Measurements from ENCODE around the gene FGR. TPM values are rescaled to one million over a fixed set of nuclear protein-coding genes. Genes with fewer than 3 reads are reported as not detected.

FGR gene
- total and polyA plus RNA-seq, 2 of the 13 experiments (the other 11 are each of a cell fraction or from before 2014, with no cell fraction given), result not detected

DNA sequence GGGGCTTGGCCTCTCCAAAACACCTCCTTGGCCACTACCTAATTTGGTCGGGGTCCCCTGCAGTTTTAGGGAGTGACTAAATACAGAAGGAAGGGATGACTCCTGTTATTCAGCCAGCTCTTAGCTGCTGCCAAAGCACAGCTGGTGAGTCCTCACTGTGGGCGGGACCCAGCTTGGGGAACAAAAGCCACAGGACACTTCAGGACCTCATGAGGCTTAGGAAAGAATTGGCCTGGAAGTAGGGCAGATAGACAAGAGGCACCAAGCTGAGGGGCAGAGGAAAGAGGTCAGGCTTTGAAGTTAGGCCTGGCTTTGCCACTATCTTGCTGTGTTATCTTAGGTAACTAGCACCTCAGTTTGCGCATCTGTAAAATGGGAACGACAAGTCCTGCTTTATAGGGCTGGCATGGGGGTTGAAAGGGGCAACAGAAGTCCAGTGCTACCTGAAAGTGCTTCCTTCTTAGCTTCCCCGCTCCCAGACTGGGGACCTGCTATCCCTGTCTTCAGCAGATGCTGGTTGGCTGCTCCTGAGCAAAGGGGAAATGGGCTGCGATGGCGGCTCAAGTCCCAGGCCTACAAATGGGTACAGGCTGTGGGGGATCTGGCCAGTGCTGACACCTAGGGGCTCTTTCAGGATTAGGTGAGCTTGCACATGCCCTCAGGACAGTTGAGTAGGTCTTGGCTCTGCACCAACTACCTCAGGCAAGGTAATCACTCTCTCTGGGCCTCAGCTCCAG, 21.3 kb upstream of the FGR start (continued):
- TF ChIP-seq, protein P1, sequence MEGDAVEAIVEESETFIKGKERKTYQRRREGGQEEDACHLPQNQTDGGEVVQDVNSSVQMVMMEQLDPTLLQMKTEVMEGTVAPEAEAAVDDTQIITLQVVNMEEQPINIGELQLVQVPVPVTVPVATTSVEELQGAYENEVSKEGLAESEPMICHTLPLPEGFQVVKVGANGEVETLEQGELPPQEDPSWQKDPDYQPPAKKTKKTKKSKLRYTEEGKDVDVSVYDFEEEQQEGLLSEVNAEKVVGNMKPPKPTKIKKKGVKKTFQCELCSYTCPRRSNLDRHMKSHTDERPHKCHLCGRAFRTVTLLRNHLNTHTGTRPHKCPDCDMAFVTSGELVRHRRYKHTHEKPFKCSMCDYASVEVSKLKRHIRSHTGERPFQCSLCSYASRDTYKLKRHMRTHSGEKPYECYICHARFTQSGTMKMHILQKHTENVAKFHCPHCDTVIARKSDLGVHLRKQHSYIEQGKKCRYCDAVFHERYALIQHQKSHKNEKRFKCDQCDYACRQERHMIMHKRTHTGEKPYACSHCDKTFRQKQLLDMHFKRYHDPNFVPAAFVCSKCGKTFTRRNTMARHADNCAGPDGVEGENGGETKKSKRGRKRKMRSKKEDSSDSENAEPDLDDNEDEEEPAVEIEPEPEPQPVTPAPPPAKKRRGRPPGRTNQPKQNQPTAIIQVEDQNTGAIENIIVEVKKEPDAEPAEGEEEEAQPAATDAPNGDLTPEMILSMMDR (CRISPR knock-in tag; IDR thresholded peaks at IDR 0.05), result peak; percentile 25; the same call in 1 of the 2 replicates
- no peak for TF ChIP-seq ARID2 (CRISPR knock-in tag; IDR thresholded peaks at IDR 0.05; ENCODE audit: borderline replicate concordance)

DNA sequence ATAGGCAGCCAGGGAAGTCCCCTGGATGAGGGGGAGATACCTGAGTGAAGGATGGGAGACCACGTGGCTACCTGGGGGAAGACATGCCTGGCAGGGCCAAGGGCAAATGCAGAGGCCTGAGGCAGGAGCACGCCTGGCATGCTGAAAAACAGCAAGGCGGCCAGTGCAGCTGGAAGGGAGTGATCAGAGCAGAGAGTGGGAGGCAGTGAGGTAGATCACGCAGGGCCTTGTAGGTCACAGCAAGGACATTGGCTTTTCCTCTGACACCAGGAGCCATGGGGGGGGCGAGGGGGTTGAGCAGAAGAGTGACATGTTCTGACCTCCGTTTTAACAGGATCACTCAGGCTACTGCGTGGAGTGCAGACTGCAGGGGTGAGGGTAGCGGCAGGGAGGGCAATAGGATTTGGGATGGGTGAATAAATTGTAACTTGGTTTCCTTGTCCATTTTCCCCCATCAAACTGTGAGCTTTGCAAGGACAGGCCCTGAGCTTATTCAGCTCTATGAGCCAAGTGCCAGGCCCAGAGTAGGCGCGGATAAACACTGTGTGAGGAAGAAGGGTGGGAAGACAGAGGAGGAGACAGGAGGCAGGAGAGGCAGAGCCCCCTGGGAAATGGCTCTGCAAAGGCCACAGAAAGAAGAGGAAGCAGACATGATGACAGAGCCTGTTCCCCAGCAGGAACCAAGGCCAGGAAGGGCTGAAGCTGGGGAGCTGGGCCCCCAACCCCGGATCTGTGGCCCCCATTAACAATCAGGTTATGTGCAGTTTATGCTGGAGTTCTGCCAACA, 20.4 kb upstream of the FGR start:
- intact Hi-C loops (cut with micrococcal nuclease; ENCODE audit: unreplicated experiment) (no loop called here), in situ Hi-C loops (cut with HindIII; ENCODE audit: extremely low pct_ligation_motif_present, low pct_unique_long_range_greater_than_20kb) (loop anchor here (5.0 kb wide), 1 partner anchor 38 kb away; no protein-coding TSS in a partner anchor)
- Histone ChIP-seq H3K27ac (ENCODE audit: extremely low read length, insufficient read depth, low read length) (no peak overlapping the region), H3K4me1 (ENCODE audit: insufficient read depth, low read length) (peaks cover 48% of the 10 kb centered on the region), H3K36me3 (replicated peaks in 1 of 2; ENCODE audit: control insufficient read depth in 1 of 2, insufficient read depth in 2 of 2, low read length in 2 of 2) (no peaks in the 10 kb centered on the region), H3K4me2 (ENCODE audit: low read depth, low read length) (peak overlapping the region; percentile 72), H3K9me3 (ENCODE audit: low read length) (no peaks in the 10 kb centered on the region), H3K9ac (ENCODE audit: insufficient read depth, low read depth, low read length) (no peak overlapping the region), H3K79me2 (ENCODE audit: insufficient read depth, low read length) (no peaks in the 10 kb centered on the region), H2AFZ (ENCODE audit: low read length) (no peak overlapping the region), H3K27me3 (ENCODE audit: control insufficient read depth in 1 of 2, insufficient read depth in 2 of 2, low read length in 2 of 2) (0 out of 5 replicates have a peak, but pooled peaks cover 0 to 3% of the 10 kb centered on the region in 2 experiments), H4K20me1 (ENCODE audit: insufficient read depth, low read length) (no peaks in the 10 kb centered on the region), H3K4me3 (replicated peaks in 1 of 3; ENCODE audit: insufficient read depth in 1 of 3, low read depth in 2 of 3, low read length in 3 of 3) (peak overlapping the region in 1 of 3 experiments; percentile 49; a peak in 2 of 6 replicates)
- DNase-seq (ENCODE audit: low spot score) (no peak), FAIRE-seq (no peak), ATAC-seq (peak; percentile 18; the same call in 2 of the 3 replicates)
- WGBS (ENCODE audit: low lambda C conversion rate), result 12% methylated on average over 10 of the region's 11 CpGs
- POLR2A ChIA-PET, result interaction anchor here (1.6 kb wide), 1 partner anchor 48 kb away, joined by 5 read pairs; no protein-coding TSS in a partner anchor
- no TSS peak for BruUV-seq (replicated peaks)
- CTCF ChIA-PET (ENCODE audit: low intra/inter-chr PET ratio, low total read pairs), result no interaction called here
- TF ChIP-seq, protein P2, sequence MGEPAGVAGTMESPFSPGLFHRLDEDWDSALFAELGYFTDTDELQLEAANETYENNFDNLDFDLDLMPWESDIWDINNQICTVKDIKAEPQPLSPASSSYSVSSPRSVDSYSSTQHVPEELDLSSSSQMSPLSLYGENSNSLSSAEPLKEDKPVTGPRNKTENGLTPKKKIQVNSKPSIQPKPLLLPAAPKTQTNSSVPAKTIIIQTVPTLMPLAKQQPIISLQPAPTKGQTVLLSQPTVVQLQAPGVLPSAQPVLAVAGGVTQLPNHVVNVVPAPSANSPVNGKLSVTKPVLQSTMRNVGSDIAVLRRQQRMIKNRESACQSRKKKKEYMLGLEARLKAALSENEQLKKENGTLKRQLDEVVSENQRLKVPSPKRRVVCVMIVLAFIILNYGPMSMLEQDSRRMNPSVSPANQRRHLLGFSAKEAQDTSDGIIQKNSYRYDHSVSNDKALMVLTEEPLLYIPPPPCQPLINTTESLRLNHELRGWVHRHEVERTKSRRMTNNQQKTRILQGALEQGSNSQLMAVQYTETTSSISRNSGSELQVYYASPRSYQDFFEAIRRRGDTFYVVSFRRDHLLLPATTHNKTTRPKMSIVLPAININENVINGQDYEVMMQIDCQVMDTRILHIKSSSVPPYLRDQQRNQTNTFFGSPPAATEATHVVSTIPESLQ (CRISPR knock-in tag; conservative IDR thresholded peaks at IDR 0.05), result no peak
- TF ChIP-seq ZNF317 (CRISPR knock-in tag; IDR thresholded peaks at IDR 0.05) (no peak), FOXA1 (IDR thresholded peaks at IDR 0.05) (no peak), FOXA1 (CRISPR knock-in tag; IDR thresholded peaks at IDR 0.05) (no peak), ISX (CRISPR knock-in tag; conservative IDR thresholded peaks at IDR 0.05) (no peak), SRSF1 (optimal IDR thresholded peaks at IDR 0.05; ENCODE audit: low read depth, low read length) (no peak), GPN1 (CRISPR knock-in tag; IDR thresholded peaks at IDR 0.05; ENCODE audit: borderline replicate concordance) (no peak), ZNF563 (CRISPR knock-in tag; IDR thresholded peaks at IDR 0.05) (no peak), ZSCAN22 (CRISPR knock-in tag; IDR thresholded peaks at IDR 0.05) (no peak), FOXK1 (CRISPR knock-in tag; IDR thresholded peaks at IDR 0.05; ENCODE audit: borderline replicate concordance, low read depth) (no peak)
- TF ChIP-seq, protein P3, sequence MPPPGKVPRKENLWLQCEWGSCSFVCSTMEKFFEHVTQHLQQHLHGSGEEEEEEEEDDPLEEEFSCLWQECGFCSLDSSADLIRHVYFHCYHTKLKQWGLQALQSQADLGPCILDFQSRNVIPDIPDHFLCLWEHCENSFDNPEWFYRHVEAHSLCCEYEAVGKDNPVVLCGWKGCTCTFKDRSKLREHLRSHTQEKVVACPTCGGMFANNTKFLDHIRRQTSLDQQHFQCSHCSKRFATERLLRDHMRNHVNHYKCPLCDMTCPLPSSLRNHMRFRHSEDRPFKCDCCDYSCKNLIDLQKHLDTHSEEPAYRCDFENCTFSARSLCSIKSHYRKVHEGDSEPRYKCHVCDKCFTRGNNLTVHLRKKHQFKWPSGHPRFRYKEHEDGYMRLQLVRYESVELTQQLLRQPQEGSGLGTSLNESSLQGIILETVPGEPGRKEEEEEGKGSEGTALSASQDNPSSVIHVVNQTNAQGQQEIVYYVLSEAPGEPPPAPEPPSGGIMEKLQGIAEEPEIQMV (CRISPR knock-in tag; IDR thresholded peaks at IDR 0.05; ENCODE audit: low read depth), result no peak
- TF ChIP-seq, protein P4, sequence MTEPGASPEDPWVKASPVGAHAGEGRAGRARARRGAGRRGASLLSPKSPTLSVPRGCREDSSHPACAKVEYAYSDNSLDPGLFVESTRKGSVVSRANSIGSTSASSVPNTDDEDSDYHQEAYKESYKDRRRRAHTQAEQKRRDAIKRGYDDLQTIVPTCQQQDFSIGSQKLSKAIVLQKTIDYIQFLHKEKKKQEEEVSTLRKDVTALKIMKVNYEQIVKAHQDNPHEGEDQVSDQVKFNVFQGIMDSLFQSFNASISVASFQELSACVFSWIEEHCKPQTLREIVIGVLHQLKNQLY (CRISPR knock-in tag; IDR thresholded peaks at IDR 0.05), result no peak
